PFSK-1 (cell line): ENCODE results near the gene HIVEP1.

Experiments used
- FOXP2 ChIP-seq: optimal IDR thresholded peaks from 2 replicates; pipeline ENCODE3; 2011; ENCODE audit warnings: borderline replicate concordance, control low read depth, inconsistent platforms; ENCODE audit not compliant: insufficient read depth; ENCODE audit errors: extremely low read length, extremely low read depth
- POLR2AphosphoS5 ChIP-seq: IDR thresholded peaks from 2 replicates; pipeline ENCODE4 v1.6.1; 2012; ENCODE audit warnings: low read depth, mild to moderate bottlenecking, control low read depth, low read length, moderate library complexity
- SIN3A ChIP-seq: IDR thresholded peaks from 2 replicates; pipeline ENCODE4 v1.6.1; 2012; ENCODE audit warnings: mild to moderate bottlenecking, low read length, moderate library complexity, borderline replicate concordance; ENCODE audit not compliant: insufficient read depth
- TAF1 ChIP-seq: IDR thresholded peaks from 2 replicates; pipeline ENCODE4 v1.6.1; 2012; ENCODE audit warnings: low read length, control low read depth, borderline replicate concordance; ENCODE audit not compliant: insufficient read depth
- TF ChIP-seq, protein P1 (sequence below), 2 experiments: IDR thresholded peaks; 2 replicates each; pipeline versions ENCODE4 v1.6.1 to v1.8.0; 2011 to 2012; ENCODE audit warnings: low read depth in 2 of 2, low read length in 2 of 2, control low read depth in 1 of 2, inconsistent platforms in 1 of 2, mild to moderate bottlenecking in 1 of 2, moderate library complexity in 1 of 2; ENCODE audit not compliant: insufficient read depth in 1 of 2

HIVEP1 gene

DNA sequence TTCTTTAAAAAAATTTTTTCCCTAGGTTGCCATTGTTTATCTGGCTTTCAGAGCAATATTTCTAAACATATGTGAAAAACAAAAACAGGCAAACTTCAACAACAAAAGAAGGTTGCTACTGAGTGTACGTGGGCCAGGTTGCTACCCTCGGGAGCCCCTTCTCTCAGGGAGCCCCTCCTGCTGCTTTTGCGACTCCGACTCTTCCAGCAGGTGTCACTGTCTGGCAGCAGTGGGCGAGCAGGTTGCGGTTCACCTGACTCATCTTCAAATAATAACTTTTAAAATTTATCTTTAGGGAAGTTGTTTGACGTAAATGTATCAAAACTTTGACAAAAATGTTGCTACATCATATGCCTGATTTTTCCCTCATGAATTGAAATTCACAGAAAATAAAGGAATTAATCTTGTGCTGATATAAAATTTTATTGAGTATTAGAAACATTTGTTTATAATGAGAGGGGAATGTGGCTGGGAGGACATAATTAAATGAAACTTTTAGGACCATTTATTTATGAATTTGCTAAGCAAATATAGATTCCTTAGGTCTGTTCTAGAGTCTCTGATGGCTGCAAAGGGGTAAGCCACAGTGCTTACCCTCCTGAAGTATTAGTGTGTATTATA, 138.8 kb downstream of the HIVEP1 start:
- TF ChIP-seq FOXP2, result no peak
- no peak for TF ChIP-seq POLR2AphosphoS5
- TF ChIP-seq TAF1, result no peak
- TF ChIP-seq, protein P1, sequence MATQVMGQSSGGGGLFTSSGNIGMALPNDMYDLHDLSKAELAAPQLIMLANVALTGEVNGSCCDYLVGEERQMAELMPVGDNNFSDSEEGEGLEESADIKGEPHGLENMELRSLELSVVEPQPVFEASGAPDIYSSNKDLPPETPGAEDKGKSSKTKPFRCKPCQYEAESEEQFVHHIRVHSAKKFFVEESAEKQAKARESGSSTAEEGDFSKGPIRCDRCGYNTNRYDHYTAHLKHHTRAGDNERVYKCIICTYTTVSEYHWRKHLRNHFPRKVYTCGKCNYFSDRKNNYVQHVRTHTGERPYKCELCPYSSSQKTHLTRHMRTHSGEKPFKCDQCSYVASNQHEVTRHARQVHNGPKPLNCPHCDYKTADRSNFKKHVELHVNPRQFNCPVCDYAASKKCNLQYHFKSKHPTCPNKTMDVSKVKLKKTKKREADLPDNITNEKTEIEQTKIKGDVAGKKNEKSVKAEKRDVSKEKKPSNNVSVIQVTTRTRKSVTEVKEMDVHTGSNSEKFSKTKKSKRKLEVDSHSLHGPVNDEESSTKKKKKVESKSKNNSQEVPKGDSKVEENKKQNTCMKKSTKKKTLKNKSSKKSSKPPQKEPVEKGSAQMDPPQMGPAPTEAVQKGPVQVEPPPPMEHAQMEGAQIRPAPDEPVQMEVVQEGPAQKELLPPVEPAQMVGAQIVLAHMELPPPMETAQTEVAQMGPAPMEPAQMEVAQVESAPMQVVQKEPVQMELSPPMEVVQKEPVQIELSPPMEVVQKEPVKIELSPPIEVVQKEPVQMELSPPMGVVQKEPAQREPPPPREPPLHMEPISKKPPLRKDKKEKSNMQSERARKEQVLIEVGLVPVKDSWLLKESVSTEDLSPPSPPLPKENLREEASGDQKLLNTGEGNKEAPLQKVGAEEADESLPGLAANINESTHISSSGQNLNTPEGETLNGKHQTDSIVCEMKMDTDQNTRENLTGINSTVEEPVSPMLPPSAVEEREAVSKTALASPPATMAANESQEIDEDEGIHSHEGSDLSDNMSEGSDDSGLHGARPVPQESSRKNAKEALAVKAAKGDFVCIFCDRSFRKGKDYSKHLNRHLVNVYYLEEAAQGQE (IDR thresholded peaks at IDR 0.05; ENCODE audit: insufficient read depth in 1 of 2, low read depth in 2 of 2, low read length in 2 of 2), result no peak
- TF ChIP-seq SIN3A, result no peak

DNA sequence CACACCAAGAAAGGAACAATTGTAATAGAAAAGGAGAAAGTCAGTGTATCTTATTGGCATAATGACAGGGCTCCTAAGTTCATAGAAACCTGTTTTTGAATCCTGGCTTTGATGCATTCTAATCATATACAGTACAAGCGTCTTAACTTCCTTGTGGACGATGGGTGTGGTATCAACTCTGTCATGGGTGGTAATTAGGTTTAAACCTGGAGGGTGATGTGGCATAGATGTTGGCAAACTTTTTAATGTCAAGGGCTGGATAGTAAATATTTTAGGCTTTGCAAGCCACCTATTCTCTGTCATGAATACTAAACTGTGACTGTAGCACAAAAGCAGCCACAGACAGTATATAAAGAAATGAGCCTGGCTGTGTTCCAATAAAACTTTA, 139.3 kb downstream of the HIVEP1 start:
- no peak for TF ChIP-seq SIN3A
- no peak for TF ChIP-seq TAF1
- TF ChIP-seq, protein P1 (IDR thresholded peaks at IDR 0.05; ENCODE audit: insufficient read depth in 1 of 2, low read depth in 2 of 2, low read length in 2 of 2), result no peak
- no peak for TF ChIP-seq POLR2AphosphoS5

DNA sequence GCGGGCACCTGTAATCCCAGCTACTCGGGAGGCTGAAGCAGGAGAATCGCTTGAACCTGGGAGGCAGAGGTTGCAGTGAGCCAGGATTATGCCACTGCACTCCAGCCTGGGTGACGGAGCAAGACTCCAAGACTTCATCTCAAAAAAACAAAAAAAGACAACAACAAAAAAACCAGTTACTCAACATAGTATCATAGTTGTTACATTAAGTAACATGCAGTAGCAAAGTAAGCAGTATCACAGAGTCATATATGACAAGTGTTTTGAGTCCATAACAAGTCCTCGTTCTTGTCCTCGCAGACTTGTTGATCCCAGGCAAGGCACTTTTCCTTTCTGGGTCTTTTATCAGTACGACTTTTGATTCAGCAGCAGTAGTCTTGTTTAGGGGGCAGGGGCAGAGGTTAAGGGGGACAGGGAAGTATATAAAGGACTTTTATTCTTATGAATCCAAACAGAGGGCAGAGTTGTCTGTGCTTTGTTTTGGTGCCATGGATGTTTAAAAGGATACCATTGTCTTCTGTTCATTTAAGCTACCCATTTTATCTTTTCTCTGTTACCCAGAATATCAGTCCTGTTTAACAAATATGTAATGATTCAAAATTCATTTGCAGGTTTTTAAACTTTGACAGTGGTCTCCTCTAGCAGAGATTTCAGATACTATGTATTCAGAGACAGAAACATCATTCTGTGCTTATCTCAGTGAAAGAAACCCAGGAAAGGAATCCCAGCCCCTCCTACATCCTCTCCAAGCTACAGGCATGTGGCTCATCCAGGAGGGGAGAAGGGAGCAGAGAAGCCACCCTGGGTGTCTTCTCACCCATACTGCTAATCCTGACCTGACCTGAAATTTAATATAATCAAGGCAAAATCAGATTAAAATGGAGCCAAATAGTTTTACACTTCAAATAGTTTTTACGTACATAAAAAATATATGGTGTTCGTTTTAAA, 140.2 kb downstream of the HIVEP1 start:
- TF ChIP-seq TAF1, result no peak
- TF ChIP-seq POLR2AphosphoS5, result no peak
- TF ChIP-seq SIN3A, result no peak
- TF ChIP-seq, protein P1 (IDR thresholded peaks at IDR 0.05; ENCODE audit: insufficient read depth in 1 of 2, low read depth in 2 of 2, low read length in 2 of 2), result no peak
- no peak for TF ChIP-seq FOXP2

DNA sequence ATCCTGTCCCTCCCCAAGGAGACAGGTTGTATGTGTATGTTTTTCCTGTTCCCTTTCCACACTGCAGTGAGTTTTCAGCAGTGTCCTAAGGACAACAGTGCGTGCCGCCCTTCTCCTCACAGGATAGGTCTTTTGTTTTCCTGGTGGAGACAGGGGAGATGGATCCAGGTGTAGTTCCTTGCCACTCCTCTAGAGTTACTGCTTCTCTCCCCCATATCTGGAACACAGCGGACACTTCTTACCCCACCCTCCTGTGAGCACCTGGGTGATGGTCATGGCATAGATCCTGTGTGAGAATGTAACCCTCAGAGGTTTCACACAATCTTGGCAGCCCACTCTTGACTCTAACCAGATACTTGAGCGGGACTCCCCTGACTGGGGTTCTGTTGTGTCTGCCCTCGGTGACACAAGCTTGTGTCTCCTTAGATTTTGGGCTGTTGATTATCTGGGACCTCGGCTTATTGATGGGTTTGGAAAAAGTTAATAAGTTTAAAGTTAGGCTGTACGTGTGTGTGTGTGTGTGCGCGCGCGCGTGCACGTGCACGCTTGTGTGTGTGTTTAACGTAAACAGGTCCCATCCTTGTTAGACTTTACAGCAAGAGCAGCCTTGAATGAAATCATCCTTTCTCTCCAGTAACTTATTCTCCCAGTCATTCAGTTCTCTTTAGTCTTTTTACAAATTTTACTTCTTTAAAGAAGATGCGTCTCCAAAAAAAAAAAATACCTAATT, 146.7 kb downstream of the HIVEP1 start:
- no peak for TF ChIP-seq FOXP2
- TF ChIP-seq, protein P1 (IDR thresholded peaks at IDR 0.05; ENCODE audit: insufficient read depth in 1 of 2, low read depth in 2 of 2, low read length in 2 of 2), result no peak
- no peak for TF ChIP-seq TAF1
- no peak for TF ChIP-seq POLR2AphosphoS5
- TF ChIP-seq SIN3A, result no peak
